GM04504 (cell line): ENCODE data around the gene CCDC86.

Experiments used
- DNase-seq: peaks from one replicate; pipeline ENCODE4 v3.0.0-alpha.2; 2012; ENCODE audit warnings: low read depth

The CCDC86 gene

DNA sequence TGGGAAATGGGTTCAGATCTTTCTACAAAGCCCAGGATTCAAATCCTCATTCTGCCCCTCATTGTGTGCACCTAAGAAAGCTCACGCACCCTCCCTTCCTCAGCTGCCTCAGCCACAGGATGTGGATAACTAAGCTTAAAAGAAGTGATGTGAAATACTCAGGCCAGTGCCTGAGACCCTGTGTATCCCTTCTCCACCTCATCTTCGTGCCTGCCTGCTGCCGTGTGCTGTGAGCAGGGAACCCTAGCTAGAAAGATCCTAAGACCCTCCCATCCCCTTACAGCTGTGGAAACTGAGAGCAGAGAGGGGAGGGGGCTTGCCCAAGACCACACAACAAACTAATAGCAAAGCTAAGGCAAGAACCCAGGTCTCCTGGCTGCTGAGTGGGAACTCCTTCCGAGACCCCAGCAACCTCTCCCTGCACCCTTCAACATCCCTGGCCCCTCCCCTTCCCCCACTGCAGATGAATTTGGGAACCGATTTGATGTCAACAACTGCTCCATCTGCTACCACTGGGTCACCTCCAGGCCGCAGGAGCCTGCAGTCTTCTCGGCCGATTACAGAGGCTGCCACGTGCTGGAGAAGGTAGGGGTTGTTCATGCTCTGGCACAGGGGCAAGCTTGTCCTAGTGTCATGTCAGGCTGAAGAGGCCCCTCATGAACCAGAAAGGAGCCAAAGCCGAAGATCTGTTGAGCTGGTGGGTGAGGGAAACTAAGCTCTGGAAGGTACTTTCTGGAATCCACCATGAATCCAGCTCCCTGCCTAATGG, 27.0 kb downstream of the CCDC86 start:
- DNase-seq, result no peak

DNA sequence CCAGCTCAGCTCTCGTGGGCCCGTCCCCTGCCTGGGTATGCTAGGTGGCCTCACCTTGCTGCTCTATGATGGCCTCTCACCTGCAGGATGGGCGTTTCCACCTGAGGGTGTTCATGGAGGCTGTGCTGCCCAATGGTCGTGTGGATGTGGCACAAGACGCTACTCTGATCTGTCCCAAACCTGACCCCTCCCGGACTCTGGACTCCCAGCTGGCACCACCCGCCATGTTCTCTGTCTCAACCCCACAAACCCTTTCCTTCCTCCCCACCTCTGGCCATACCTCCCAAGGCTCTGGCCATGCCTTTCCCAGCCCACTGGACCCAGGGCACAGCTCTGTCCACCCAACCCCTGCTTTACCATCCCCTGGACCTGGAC, 27.5 kb downstream of the CCDC86 start:
- DNase-seq, result no peak

DNA sequence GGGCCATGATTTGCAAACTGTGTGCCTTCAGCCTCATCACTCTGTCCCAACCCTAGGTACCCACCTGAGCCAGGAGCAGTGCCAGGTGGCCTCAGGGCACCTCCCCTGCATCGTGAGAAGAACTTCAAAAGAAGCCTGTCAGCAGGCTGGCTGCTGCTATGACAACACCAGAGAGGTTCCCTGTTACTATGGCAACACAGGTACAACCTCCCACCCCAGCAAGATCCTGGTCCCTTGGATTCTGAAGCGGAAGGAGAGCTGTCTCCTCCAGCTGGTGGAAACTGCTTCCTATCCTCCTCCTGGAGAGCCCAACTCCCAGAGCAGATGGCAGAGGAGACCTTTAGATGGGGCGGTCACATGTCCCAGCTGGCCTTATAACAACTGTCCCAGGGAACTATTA, 28.4 kb downstream of the CCDC86 start:
- DNase-seq, result no peak

DNA sequence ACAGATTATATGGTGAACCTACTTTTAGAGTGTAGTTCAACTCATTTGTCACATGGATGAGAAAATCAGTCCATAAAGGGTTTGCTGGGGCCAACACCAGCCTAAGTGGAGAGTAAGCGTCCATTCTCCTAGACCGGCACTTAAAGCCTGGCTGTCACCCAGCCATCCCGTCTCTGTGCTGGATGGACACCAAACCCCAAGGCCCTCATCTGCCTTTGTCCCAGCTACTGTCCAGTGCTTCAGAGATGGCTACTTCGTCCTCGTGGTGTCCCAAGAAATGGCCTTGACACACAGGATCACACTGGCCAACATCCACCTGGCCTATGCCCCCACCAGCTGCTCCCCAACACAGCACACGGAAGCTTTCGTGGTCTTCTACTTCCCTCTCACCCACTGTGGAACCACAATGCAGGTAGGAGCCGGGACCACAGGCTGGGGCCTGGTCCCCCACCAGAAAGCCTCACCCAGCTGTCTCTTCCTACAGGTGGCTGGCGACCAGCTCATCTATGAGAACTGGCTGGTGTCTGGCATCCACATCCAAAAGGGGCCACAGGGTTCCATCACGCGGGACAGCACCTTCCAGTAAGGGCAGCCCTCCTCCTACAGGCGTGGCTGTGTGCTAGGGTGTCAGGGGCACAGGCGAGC, 28.9 kb downstream of the CCDC86 start:
- no peak for DNase-seq

DNA sequence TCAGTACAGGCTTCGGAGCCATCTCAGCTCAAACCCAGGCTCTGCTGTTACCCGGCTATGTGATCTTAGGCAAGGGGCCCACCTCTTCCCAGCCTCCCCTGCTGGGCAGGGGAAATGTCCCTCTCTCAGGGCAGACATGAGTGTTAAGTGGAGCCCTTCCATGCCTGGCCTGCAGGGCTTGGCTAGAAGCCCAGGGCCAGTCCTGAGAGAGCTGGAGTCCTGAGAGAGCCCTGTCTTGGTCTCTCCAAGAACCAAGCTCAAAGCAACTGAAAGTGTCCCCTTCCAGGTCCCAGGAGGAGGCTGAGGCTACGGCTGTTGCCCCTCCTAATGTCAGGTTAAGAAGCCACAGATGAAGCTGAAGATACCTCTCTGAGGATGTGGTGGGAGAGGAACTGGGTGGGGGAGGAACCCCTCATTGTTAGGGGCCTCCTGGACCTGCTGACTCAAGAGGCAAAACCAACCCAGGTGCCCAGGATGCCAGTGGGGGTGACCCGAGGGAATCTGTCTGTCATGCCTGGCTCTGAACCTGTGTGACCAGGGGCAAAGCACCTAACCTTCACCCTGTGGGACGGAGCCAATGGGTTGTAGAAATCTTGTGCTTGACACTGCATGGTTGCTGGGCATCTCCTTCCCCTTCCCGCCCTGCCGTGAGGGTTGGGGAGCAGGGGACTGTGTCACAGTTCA, 29.6 kb downstream of the CCDC86 start:
- peak; percentile 32 for DNase-seq

DNA sequence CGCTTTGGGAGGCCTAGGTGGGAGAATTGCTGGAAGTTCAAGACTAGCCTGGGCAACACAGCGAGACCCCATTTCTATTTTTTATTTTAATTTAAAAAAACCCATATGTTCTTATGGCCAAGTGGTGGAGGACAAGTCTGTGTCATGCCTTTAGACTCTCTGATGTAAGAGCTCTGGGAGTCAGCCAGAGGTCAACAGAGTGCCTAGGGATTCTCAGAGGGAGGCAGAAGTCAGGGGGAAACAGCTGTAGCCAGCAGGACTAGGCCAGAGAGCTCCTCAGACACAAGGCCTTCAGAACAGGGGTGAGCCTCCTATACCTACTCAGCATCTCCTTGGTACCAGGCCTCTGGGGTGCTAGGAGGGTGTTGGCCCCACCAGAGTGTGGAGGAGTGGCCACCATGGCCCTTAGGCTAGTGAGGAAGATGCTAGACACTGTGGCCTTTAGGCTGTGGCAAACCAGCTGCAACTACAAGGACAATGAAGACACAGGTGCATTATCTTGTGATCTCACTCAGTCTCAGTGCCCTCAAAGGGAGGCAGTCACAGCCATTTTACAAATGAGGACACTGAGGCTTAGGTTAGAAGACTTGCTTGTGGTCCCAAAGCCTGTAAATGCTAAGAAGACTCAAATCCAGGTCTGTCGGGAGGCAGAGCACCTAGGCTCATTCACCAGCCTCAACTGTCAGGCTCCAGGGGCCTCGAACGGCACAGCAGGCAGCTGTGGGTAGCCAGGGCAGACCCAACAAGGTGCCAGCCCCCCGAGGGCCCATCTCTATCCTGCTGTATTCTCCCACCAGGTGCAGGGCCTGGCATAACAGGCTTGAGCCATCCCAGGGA, 30.4 kb downstream of the CCDC86 start:
- peak; percentile 69 for DNase-seq

DNA sequence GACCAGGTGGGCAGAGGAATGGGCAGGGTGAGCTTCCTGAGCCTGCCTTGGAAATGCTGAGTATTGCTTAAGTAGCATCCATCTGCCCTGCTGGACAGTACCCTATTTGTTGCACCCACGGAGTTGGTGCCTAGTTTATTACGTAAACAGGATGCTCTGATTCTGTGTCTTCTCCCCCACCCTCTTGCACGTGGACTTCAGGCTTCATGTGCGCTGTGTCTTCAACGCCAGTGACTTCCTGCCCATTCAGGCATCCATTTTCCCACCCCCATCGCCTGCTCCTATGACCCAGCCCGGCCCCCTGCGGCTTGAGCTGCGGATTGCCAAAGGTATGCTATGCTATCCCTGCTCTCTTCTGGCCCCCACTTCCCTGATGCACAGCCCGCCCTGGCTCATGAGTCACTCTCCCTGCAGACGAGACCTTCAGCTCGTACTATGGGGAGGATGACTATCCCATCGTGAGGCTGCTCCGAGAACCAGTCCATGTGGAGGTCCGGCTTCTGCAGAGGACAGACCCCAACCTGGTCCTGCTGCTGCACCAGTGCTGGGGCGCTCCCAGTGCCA, 31.1 kb downstream of the CCDC86 start:
- DNase-seq, result peak; percentile 72

DNA sequence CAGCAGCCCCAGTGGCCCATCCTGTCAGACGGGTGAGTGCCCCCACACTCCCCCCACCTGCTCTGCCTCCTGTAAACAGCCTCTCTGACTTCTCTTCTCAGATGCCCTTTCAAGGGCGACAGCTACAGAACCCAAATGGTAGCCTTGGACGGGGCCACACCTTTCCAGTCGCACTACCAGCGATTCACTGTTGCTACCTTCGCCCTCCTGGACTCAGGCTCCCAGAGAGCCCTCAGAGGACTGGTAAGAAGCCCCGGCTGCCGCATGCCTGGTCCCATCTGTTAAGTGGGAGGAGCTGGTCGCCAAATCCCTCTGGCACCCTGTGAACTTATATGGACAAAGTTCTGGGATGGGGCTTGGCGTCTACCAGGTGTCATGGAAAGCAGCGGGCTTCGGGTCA, 31.6 kb downstream of the CCDC86 start:
- DNase-seq, result no peak

DNA sequence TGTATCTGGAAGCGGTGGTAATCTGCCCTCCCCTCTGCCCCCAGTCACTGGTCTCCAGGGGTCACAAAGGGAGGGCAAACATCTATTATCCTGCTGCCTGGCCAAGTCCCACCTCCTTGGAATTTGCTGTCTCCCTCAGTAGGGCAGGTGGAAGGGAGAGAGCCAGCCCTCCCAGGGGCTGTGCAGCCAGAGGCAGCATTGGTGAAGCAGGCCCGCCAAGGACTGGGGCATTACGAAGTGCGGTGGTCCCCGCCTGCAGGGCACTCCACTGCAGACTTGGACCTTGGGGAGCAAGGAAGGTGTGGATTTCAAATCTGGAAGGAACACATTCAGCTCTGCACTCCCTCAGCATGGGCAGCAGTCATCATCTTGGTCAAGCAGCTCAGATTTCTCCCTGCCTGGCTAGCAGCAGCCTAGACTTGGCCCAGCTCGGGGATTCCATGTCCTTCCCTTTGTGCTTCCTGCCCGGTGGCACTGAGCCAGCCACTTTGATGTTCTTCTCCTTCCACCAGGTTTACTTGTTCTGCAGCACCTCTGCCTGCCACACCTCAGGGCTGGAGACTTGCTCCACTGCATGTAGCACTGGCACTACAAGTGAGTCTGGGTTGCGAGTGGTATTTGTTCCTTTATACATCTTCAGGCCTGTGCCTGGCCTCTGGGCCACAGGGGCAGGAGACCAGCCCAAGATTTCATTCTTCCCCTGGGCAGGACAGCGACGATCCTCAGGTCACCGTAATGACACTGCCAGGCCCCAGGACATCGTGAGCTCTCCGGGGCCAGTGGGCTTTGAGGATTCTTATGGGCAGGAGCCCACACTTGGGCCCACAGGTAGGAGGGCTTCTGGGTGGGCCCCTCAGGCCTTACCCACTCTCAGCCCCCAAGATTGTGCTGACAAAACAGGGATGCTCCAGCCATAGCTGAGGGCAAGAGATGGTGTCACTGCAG, 32.8 kb downstream of the CCDC86 start:
- DNase-seq, result no peak

DNA sequence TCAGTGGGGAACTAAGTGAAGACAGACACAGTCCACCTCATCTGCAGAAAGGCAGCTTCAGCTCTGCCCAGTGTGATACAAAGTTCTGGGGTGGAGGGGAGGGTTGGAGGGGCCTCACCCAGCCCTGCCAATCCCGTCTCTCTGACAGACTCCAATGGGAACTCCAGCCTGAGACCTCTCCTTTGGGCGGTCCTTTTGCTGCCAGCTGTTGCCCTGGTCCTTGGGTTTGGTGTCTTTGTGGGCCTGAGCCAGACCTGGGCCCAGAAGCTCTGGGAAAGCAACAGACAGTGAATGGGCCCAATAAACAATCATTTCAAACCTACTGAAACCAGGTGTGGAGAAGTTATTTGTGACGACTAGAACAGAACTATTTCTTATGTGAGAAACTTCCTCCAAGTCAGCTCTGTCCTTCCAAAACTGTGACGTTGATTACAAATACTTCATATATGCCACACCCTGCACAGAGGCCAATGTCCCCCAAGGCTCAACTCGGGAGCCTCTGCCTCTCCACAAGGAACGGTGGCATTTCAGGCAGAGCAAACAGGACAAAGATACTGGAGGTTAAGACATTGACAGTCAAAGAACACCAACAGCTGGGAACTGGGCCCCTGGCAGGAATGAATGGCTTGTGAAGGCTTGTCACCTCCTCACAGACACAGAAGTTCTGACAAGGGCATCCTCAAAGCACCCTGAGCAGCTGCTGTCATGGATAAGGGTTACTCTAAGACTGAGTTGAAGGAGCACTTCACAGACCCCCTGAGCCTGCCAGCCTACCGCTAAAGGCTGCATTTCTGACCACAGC, 33.7 kb downstream of the CCDC86 start:
- no peak for DNase-seq

DNA sequence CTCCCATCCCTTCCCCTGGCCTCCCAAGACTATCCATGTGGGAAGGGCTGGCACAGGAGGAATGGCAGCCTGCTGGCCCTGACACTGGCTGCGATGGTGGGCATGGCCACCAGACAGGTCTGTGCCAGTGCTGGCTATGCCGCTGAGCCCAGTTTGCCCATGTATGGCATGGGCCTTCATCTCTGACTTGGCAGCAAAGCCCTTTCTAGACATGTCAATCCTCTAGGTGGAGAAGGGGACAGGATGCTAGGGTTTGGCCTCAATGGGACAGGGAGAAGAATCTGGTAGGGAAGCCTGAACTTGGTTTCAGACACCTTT, 34.2 kb downstream of the CCDC86 start:
- DNase-seq, result no peak

DNA sequence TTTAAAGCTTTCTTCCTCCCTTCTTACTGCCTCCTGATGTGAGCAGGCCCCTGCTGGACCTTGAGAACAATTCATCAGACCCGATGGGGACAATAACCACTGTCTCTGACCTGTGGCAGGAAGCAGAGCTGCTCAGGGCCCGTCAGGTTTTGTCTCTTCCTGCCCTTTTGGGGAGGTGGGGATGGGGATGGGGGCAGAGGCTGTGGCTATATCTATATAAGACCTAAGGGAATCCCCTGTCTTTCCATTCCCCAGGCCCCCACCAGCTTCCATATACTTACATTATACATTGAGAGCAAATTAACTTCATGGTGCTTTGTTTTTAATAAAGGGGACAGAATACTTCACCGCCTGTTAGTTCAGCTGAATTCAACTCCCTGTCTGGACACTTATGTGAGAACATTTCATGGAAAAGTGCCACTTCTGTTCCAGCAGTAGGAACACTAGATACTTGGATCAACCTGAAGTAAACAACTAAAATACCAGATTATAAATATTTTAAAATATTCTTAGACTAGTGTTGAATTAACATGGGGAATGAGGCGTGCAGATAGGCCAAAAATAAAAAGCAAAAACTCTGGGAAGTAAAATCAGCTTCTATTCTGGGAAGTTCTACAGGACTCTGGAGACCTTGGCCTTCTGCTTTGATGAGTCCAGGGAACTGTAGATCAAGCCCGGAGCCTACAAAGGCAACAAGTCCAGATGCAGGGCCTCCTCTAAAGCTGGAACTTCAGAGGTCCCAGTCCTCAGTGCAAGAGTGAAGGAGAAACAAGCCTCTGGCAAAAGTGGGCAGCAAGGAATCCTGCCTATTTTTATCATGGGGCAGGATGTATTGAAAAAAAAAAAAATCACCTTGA, 36.6 kb downstream of the CCDC86 start:
- no peak for DNase-seq

DNA sequence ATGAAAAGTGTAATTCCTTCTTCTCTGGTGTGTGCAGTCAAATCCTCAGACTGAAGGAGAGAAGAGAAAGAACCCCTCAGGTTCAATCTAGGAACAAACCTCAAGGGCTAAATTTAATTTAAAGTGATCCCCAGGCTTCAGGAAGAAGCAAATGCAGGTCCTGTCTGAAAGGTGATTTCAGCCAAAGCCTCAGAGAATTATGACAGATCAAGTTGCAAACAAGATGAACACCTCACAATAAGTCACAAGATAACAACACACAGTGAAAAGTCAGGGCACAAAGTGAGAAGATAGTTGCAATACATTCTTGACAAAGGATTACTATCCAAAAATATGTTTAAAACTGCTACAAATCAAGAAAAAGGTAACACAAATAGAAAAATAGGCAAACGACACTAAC, 37.2 kb downstream of the CCDC86 start:
- no peak for DNase-seq

DNA sequence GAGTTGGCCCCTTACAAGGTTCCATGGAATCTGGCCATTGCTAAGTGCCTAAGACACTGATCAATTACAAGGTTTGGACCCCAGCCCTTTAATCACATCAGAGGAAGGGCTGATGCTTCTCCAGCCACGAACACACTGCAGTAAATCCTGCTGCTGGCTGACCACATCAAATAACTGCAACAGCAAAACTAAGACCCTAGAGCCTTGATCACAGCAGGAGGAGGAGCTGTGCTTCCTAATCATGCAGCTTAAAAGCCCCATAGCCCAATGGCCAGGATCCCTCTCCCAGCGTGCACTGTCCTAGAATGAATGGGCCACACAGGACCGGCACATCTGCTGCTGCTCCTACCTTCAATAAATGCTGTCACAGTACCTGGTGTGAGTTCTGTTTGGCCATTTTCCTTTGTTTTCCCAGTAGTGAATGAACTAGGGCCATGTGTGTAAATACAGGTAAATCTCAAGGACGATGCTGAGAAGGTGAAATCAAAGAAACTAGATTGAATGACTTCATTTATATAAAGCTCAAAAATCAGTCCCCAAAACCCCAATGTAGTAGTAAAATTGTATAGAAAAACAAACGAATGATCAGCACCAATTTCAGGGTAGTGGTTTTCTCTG, 38.2 kb downstream of the CCDC86 start:
- DNase-seq, result no peak

DNA sequence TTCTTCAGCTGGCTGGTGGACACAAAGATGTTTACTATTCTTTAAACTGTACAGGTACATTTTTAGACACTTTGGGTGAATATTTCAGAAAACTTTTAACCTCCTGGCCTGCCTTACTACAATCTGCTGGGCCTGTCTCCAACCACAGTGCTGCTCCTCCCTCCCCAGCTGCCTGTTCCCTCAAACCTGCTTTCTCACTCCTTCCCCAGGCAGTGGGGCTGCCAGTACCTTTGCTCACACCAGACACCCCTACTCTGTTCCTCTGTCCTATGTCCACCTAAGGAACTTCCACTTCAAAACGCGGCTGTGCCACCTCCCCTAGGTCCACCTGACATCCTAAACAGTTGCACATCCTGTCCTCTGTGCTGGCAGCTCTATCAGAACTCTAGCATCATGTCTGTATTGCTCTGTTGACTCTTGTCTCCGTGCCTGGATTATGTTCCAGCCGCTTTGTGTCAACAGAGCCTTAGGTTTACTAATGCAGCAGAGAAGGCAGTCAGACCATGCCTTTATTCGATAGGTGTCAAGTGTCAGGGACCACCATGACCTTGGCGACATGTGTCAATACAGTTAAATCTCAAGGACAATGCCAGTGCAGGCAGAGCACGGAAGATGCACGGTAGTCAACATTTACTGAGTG, 38.9 kb downstream of the CCDC86 start:
- DNase-seq, result no peak

DNA sequence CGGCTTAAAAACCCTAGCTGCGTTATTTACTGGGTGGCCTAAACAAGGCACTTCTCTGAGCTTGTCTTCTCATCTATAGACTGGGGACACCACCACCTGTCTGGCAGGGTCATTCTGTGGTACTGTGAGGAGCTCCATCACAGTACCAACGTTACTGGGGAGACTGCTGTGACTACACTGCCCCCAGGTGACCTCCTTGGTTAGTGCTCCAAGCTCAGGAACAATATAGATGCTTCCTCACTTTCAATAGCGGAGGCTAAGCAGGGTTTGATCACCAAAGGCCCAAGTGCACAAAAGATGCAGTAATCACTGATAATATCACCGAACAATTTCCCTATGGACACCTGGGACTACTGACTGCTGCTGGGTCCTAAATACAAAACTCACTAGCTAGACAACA, 45.6 kb downstream of the CCDC86 start:
- peak; percentile 31 for DNase-seq

DNA sequence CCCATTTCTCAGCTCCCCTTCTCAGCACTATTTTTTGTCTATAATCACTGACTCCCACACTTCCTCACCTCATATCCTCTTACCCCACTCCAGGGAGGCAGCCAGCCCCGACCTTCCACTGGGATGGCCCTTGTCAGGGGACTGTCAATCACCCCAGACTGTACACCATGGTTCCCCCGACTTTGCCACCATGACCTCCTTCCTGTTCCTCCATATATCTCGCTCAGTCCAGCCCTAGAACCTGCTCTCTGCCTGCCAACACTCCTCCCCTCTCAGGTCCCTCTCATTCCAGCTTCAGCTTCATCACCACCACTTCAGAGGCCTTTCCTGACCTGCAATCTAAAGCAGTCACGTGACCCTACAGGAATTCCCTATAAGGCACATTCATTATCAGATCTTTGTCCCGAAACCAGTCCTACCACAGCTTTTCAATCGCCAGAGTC, 48.0 kb downstream of the CCDC86 start:
- DNase-seq, result no peak

DNA sequence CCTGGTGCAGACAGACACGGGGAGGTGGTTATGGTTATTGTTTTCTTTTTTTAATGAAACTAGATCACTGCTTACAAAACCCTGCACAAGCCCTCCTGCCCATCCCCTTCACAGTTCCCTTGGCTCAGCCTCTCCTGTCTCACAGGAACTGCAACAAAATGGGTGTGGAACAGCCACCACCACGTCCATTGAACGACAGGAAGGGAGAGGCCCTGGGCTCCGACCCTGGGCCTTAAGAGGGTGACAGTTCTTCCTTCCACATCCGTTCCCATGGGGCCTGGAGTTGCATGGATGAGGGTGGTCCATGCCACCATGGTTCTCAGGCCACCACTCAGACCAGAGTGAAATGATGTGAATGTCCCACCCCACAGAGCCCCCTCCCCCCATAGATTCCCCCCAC, 48.8 kb downstream of the CCDC86 start:
- DNase-seq, result no peak
